Middle frontal gyrus (tissue), 1 donor: ENCODE results near the gene SEMA4D.
"Not testable (repeated sequence)": the region's sequence is repeated elsewhere in the genome, so short reads cannot be mapped to it uniquely, and the experiment has no call there.

Experiments
- DNase-seq: peaks from one replicate; pipeline ENCODE4 v3.0.0-alpha.2; 2015; ENCODE audit warnings: low spot score; ENCODE audit errors: extremely low spot score

SEMA4D gene

GRCh38 chr9:89372230-89372816 is 125.6 kb downstream of the SEMA4D start:
- no peak for DNase-seq

GRCh38 chr9:89371791-89372190 is 126.1 kb downstream of the SEMA4D start:
- DNase-seq: not testable (repeated sequence)

GRCh38 chr9:89370593-89370992 is 127.3 kb downstream of the SEMA4D start:
- no peak for DNase-seq

- DNase-seq: no peak
Measured at GRCh38 chr9:89368978-89369377, 128.9 kb downstream of the SEMA4D start.

GRCh38 chr9:89368550-89368949 is 129.4 kb downstream of the SEMA4D start:
- DNase-seq: no peak

GRCh38 chr9:89367726-89368437 is 130.0 kb downstream of the SEMA4D start:
- no peak for DNase-seq

- DNase-seq: no peak
Measured at GRCh38 chr9:89367281-89367680, 130.6 kb downstream of the SEMA4D start.

GRCh38 chr9:89366711-89367110 is 131.2 kb downstream of the SEMA4D start:
- DNase-seq: no peak

- DNase-seq: no peak
Measured at GRCh38 chr9:89365532-89365912, 132.4 kb downstream of the SEMA4D start.

- no peak for DNase-seq
Measured at GRCh38 chr9:89364666-89365531, 133.0 kb downstream of the SEMA4D start.

- no peak for DNase-seq
Measured at GRCh38 chr9:89363921-89364665, 133.8 kb downstream of the SEMA4D start.

- DNase-seq: no peak
Measured at GRCh38 chr9:89363311-89363670, 134.6 kb downstream of the SEMA4D start.

GRCh38 chr9:89362647-89363310 is 135.1 kb downstream of the SEMA4D start:
- no peak for DNase-seq

- DNase-seq: no peak
Measured at GRCh38 chr9:89361816-89362646, 135.9 kb downstream of the SEMA4D start.

GRCh38 chr9:89361031-89361430 is 136.9 kb downstream of the SEMA4D start:
- no peak for DNase-seq

- no peak for DNase-seq
Measured at GRCh38 chr9:89360465-89360864, 137.4 kb downstream of the SEMA4D start.

- no peak for DNase-seq
Measured at GRCh38 chr9:89359751-89360261, 138.1 kb downstream of the SEMA4D start.

- no peak for DNase-seq
Measured at GRCh38 chr9:89358985-89359384, 138.9 kb downstream of the SEMA4D start.

GRCh38 chr9:89358376-89358916 is 139.5 kb downstream of the SEMA4D start:
- no peak for DNase-seq
